NCI-H1092 treated with DMSO at 0.1 percent for 48 hours (cell line): ENCODE measurements around the gene KDM1A.

ENCODE experiments used
- DNase-seq: peaks from one replicate; lab custom pipeline; 2025; lab: John Stamatoyannopoulos, UW

The KDM1A gene

GRCh38 chr1:23069675-23070074 lies 50.4 kb downstream of the KDM1A start:
- DNase-seq, result no peak

DNA sequence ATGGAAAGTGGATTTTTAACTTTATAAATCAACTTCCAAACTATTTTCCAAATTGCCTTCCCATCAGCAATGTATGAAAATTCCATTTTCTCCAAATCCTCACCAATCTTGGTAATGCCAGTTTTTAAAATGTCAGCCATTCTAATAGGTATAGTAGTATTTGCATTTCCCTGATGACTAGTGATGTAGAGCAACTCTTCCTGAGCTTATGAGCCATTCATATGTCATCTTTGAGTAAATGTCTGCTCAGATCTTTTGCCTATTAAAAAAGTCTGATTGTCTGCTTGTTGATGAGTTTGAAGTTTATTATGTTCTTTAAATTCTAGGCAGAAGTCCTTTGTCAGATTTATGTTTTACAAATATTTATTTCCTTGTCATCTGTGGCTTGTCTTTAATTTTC lies 54.7 kb downstream of the KDM1A start:
- DNase-seq, result no peak

DNA sequence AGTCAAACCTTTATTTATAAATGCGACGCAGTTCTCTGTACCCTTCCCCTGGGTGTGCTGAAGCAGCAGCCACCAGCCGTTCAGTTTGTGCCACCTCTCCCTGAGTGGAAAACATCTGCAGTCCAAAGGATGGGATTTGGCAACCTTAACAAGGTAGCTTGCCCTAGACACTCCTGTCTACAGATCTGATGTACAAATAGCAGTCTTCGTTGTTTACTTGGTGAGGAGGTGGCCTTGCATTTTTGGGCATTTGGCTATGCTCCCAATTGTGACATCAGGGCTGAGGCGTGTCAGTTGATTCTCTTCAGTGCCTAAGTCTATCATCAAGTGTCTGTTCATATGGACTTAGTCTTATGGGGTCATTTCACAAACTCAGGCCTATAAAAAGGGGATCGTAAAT lies 59.8 kb downstream of the KDM1A start:
- DNase-seq, result no peak

DNA sequence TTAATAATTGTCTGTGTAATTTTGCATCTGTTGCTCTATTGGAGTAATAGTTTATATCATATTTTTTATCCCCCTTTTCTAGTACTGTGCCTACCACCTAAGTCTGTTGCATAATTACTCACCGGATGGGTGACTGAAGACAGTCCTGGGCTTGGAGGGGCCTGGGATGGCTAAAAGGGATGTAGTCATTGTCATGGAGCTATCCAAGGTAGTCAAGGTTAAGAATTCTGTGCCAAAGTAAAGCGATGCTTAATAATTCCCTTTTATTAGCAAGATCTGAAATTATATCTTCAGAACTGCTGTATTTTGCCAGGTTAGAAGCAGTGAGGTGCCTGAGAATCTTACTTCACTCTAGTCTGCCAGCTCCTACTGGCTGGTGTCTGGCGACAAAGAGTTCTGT lies 61.6 kb downstream of the KDM1A start:
- no peak for DNase-seq

DNA sequence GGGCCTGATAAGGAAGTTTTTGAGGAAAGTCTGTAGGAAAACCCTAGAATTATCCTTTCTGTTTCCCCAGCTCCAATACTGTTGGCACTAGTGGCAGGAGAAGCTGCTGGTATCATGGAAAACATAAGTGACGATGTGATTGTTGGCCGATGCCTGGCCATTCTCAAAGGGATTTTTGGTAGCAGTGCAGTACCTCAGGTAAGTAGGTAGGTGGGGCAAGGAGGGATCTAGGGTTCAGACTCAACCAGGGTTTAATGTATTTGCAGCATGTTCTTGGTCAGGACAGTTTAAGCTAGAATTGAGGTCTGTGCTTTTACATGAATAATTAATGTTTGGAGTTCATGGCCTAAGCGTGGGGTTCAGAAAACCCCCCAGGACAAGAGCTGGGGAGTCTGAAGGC lies 62.1 kb downstream of the KDM1A start:
- DNase-seq, result no peak

GRCh38 chr1:23083714-23084480 lies 64.6 kb downstream of the KDM1A start:
- no peak for DNase-seq

DNA sequence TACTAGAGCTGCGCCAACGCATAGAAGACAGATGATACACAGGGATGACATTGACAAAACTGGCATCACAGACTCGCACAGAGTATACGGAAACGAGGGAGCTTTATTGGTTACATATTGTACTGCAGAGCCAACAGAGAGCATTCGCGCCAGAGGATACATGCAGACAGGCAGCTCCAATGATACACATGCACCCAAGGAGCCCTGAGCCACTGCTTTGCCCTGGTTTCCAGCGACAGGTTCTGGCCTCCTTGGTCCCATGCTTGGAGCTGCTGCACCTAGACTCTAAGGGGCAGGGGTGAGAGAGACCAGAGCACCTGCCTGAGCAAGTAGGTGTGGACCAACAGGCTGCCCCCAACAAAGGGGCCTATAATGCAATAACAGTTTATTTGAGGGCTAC lies 65.6 kb downstream of the KDM1A start:
- DNase-seq, result no peak

- no peak for DNase-seq
Measured at GRCh38 chr1:23085696-23086095, 66.4 kb downstream of the KDM1A start.

DNA sequence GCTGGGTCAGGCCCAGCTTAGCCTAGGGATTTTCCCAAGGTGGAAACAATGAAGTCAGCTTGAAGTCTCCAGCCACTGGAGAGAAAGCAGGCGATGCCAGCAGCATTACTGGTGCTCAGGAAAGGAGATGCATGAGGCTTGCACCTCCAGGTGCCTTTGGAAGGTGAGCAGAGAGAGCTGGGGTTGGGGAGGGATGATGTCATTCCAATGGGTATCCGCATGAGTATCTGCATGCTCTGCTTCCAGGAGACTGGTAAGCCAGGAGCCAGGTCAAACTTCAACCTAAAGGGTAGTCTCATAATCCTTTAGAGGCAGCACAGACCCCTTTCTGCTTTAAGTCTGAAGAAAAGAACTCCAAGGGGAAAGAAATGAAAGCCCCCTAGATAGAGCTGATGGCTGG lies 68.8 kb downstream of the KDM1A start:
- DNase-seq, result no peak

DNA sequence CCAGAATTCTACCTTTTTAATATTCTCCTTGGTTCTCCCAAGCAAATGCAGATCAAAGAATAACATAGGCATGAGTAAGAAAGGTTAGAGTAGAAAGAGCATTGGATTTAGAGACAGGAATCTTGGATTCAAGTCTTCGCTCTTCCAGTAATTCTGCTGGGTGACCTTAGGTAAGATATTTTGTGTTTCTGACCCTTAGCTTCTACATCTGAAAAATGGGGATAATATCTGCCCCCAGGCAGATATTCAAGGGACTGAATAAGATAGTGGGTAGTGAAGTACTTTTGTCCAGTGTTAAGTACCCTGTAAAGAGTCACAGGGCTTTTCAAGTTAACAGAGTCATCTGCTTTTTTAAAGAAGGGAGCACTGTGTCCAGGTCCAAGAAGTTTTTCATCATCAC lies 70.8 kb downstream of the KDM1A start:
- DNase-seq, result no peak

DNA sequence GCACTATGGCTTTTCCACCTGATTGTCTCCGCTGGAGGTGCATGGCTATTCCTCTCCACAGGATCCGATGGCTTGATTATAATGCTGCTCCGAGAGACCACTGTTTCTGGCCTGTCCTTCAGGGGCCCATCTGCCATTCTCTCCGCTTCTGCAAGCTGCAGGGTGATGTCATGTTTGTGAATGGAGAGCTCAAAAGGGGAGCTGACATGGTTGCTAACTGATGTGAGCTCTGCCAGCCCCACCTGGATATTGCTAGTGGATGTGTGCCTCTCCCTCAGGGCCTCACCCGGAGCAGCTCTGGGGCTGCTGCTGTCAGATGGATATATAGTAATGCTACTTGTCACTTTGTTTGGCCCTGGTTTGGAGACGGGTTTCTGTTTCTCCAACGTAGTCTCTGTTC lies 72.3 kb downstream of the KDM1A start:
- no peak for DNase-seq

DNA sequence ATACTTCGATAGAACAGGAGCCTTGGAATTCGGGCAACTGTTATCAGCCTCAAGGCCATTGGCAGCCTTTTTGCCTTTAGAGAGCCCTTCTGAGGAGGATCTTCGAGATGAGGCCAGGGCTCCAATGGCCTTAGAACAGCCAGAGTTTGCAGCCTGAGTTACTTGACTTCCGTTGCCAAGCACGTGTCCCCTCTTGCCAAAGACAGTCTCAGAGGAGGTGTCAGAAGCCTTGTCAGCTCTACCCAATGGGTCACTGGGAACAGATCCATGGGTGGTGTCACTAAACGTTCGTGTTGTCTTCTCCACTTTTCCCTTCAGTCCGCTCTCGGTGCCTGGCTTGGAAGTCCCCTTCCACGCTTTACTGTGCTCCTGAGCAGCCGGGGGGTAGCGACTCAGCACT lies 73.2 kb downstream of the KDM1A start:
- DNase-seq, result no peak

DNA sequence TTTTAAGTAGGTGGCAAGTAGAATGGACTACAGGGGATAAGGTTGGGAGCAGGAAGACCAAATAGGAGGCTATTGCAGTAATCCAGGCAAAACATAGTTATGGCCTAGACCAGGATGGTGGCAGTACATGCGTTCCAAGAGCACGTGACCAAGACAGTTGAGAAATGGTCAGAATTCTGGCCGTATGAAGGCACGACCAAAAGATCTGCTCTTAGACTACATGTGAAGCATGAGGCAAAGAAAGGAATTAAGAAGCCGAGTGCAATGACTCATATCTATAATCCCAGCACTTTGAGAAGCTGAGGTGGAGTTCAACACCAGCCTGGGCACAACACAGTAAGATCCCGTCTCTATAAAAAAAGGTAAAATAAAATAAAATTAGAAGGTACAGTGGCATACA lies 78.0 kb downstream of the KDM1A start:
- no peak for DNase-seq

DNA sequence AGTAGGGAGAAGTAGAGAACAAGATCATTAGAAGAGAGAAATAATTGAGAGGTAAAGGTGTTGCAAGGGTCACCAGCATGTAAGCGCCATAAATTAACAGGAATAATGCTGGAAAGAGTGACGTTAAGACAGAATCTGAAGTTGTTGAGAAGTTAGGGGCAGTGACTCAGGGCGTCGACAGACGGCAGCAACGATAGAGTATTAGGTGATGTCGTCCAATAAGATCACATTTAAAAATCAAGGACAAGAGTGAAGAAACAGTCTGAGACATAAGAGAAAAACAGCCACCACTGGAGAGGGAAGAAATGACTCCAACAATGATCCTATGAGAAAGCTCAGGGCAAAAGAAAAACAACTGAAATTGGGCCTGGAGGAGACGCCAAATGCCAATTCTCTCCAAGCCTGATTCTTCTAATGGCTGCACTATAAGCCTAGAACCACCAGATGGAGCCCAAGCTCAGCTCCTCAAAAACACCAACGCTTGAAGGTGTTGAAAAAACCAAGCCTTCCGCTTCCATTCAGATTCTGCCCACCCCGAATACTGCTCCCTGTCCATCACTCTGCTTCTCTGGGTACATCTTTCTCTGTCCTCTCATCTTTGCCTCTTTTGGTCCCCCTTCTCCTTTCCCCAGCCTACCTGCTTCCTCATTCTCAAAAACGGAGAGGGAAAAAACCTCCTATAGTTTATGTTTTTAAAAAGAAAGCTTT lies 79.3 kb downstream of the KDM1A start:
- peak; percentile 71 for DNase-seq

DNA sequence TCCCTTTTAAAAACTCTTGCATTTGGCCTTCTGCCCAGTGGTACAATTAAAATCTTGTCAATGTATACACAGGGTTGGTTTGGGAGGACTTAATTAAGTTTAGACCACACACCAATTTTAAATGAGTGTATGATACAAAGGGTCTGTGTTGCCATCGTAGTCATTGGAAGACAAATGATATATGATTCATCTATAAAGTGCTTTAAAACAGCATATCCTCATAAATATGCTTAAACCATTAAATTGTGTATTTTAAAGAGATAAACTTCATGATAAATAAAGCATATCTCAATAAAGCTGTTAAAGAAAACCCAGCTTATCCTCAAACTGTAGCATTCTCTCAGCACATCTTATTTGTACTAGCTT lies 79.9 kb downstream of the KDM1A start:
- no peak for DNase-seq

- no peak for DNase-seq
Measured at GRCh38 chr1:23100074-23100748, 80.9 kb downstream of the KDM1A start.

DNA sequence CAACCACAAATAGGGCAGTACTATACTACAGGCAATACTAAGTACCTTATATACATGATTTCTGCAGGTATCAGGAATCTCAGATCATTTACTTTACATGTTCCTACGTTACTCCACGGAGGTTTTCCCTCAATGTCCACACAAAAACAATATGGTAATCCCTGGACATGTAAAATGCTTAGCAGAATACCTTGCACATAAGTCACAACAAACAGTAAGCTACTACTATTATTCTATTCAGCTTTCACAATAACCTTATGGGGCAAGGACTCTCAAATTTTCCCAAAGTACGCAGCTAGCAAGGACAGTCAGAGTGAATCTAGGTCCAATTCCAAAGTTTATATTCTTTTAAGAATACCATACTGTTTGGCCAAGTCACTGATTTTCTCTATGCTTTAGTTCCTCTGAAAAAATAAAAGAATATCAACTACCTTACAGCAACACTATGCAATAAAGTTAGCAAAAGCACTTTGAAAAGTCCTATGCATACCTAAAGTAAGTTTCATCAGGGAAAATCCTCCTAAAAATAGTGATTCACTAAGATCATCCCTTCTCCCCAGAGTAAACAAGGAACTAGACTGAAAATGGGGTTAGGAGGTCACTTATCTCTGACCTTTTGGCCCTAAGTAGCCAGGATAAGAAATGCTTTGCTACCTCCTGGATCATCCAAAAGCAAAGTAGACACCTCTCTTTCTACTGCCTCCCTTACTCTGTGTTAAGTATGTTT lies 82.0 kb downstream of the KDM1A start:
- DNase-seq, result no peak

- DNase-seq, result no peak
Measured at GRCh38 chr1:23101887-23102286, 82.6 kb downstream of the KDM1A start.

GRCh38 chr1:23102289-23102688 lies 83.0 kb downstream of the KDM1A start:
- DNase-seq, result no peak

- DNase-seq, result no peak
Measured at GRCh38 chr1:23103001-23103889, 84.0 kb downstream of the KDM1A start.

DNA sequence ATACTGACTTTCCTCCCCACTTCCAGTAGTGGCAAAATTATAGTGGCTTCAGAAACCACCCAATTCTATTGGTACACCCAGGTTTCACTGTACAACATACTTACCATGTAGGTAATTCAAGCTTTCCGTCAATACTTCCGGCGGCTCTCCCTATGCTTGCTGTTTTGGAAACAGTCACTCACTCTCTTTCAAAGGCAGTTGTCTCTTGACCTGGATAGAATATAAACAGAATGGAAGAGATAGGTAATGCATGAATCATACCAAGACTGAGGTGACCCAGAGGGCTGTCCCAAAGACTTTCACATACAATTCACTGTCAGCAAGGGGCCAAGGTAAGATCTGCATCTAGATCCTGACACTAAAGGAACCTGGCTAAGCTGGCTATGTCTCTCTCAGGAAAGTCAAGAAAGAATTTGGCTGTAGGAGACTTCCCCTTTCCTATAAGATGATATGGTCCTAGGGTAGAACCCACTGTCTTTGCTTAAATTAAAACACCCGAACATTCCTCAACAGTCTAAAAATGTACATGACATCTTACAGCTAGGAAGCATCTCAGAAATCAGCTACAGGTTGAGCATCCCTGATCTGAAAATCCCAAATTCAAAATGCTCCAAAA lies 89.8 kb downstream of the KDM1A start:
- no peak for DNase-seq
